HG03520 (cell line): ENCODE results near the gene PDE4D.

Experiments used
- ATAC-seq: cut with Tn5 transposase; IDR thresholded peaks from one replicate; pipeline ENCODE4 v1.9.1; 2021; ENCODE audit warnings: mild to moderate bottlenecking, moderate library complexity; ENCODE audit not compliant: unreplicated experiment

Gene PDE4D

DNA sequence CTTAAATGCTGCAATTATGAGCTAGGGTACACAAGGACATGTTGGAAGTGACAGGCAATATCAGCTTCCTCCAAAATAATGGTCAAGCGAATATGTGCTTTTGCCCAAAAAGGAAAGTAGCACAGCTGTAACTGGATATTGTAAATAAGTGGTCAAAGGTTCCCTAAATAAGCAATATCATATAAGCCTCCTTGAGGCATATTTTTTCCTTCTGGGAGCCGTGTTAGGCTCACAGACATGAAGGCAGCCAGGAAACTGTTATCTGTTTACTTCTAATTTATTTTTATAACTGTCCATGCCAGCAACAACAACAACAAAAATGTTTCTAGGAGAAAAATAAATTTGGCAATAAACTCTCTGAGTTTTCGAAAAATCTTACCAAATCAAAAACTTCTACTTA is 648.3 kb downstream of the PDE4D start:
- ATAC-seq = no peak

GRCh38 chr5:59241552-59241951 is 652.0 kb downstream of the PDE4D start:
- ATAC-seq = no peak

DNA sequence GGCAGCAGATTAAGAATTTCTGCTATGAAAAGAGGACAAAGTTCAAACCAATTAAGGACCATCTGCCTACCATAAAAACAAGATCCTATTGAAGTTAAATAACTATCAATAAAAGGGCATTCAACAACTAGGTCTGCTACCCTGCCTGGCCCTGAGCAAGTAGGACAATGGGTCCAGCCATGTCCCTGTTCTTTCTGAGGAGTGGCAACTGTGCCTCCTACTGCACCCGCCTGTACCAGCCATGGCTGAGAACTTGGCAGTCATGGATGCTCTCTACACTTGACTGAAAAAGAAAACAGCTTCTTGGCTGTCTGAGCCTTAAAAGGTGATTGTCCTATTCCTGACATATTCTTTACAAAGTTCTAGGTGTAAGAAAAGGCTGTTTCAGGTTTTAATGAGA is 652.4 kb downstream of the PDE4D start:
- ATAC-seq = no peak

GRCh38 chr5:59238126-59238902 is 655.2 kb downstream of the PDE4D start:
- peak; percentile 89 for ATAC-seq

GRCh38 chr5:59236986-59237385 is 656.5 kb downstream of the PDE4D start:
- no peak for ATAC-seq

DNA sequence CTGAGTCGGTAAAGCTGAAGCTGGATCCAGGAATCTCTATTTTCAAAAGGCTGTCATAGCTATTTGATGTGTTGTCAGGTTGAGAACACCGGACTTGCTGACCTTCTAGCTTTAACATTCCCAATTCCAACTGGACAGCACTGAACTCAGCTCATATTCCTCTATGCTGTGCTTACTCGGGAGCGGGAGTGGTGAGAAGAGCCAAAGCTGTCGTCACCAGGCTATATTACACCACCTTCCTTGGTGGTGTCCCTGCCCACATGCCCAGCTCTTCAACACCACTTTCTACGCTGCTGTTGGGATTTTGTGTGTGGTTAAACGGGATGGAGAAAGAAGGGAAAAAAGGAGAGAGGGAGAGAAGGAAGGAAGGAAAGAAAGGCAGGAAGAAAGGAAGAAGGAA is 657.1 kb downstream of the PDE4D start:
- ATAC-seq = no peak

DNA sequence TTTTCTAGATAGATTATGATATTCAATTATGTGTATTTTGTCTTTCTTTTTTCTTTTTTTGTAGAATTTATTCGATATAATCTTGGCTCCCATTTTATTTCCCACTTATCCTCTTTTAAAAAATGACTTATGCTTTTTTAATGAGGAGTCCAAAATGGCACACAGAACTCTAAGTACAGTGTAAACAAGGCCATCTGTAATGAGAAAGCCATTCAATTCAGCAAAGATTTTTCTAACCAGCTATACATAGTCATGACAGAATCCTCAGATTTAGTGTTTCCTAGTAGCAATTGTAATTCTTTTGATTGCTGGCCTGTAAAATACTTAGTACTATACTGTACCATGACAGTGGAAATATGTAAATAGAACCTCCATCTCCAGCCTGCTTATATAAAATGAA is 659.3 kb downstream of the PDE4D start:
- no peak for ATAC-seq

GRCh38 chr5:59231221-59231931 is 662.1 kb downstream of the PDE4D start:
- no peak for ATAC-seq

- ATAC-seq = no peak
Observed at GRCh38 chr5:59222687-59223511, 670.6 kb downstream of the PDE4D start.

GRCh38 chr5:59221769-59222168 is 671.8 kb downstream of the PDE4D start:
- ATAC-seq = no peak

DNA sequence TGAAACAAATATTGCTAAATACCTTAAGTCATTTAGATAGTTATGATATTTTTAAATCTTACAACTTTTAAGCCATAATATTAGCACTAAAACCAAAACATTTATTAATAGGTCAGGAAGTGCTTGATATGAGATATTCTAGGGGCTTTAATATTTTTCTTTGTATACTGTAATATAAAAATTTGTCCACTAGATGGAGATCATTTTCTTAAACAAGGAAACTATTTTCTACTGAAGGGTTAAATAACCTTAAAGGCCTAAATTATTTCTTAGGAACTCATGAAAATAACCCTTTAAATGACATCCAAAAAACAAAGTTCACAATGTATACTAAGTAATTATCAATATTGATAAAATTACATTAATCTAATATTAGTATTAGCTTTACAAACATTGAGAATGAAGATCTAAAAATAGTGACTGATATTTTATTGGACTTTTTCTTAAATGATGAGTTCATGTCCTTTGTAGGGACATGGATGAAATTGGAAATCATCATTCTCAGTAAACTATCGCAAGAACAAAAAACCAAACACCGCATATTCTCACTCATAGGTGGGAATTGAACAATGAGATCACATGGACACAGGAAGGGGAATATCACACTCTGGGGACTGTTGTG is 675.0 kb downstream of the PDE4D start:
- ATAC-seq = no peak

DNA sequence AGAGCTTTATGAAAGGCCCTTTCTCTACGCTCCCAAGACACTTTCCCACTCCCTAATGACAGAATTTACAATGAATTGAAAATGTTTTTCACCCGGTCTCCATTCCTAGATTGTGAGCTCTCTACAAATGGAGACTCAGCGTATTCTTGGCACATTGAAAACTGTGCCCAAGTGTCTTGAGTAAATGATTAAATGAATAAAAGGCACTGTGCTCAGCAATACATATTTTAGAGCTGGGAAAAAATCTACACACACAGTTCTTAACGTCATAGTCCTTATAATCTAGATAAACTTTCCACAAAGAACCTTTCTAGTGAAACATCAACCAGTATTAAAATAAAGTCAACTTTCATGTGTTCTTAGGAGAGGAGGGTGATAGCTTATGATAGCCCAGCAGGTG is 676.7 kb downstream of the PDE4D start:
- no peak for ATAC-seq

- no peak for ATAC-seq
Observed at GRCh38 chr5:59212596-59212995, 680.9 kb downstream of the PDE4D start.

DNA sequence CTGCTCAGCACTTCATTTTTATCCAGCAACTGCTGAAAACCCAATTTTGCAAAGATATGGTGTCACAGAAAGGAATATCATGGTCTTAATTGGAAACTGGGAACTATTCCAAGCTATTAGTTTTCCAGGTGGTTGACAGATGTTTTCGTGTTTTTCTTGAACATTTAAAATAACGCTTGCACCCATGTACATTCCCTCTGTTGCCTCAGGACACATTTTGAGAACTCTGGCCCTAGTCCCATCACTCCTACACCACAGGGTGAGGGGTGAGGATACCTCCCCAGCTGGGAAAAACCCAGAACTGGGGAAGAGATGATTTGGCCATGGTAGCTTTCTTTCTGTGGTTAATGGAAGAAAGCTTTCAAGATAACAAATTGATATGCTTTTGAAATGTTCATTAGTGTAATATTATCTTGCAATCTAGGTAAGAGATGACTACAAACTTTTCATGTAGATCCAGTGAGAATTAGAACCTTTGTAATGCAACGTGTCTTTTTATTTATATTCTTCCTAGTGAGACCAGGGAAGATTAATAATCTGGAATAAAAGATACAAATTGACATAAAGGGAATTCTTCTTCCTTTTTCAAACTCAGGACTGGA is 683.7 kb downstream of the PDE4D start:
- ATAC-seq = no peak

GRCh38 chr5:59208474-59208873 is 685.1 kb downstream of the PDE4D start:
- ATAC-seq = no peak

- no peak for ATAC-seq
Observed at GRCh38 chr5:59207401-59207800, 686.1 kb downstream of the PDE4D start.

DNA sequence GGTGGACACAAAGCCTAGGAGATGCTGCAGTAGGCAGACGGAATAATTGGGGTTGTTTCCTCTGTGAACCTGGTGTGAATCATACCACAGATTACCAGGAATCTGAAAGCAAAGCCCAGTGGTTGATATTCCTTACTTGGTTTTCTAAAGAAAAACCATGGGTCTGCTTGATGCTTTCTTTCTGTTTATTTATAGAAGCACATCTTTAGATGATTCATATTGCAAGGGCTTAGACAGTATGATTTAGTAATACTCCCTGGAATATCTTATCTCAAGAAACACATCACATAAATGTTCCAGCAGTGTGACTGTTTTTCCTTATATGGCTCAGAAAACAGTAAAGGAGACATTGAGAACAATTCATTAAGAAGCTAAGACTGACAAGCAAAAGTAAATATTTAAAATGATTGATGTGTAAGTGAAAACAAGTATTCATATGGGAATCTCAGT is 687.4 kb downstream of the PDE4D start:
- no peak for ATAC-seq

- ATAC-seq = no peak
Observed at GRCh38 chr5:59204114-59204897, 689.2 kb downstream of the PDE4D start.

DNA sequence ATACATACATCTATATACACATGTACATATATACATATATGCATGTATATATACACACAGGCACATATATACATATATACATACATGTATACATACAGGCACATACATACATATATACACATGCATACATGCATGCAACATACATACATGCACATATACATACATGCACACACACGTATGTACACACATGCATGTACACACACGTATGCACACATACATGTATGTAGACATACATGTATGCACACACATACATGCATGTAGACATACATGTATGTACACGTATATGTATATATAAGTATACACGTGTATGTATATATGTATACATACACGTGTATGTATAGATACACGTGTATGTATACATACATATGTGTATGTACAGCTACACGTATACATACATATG is 693.7 kb downstream of the PDE4D start:
- ATAC-seq = no peak

DNA sequence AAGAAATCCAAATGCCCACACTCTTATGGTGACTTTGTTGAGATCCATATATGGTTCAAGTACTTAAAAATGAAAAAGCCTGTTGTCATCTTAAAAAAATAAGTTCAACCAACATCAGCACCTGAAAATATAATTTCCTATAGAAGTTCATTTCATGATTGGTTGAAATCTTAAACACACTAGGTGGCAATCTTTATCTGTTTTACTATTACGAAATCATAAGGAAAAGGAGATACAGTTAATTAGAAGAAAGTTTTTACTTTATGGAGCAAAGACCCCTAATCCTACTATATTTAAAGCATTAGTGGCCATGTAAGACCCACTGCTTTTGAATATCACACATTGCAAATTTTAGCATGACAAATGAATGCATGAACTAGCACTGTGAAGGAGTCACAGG is 694.7 kb downstream of the PDE4D start:
- no peak for ATAC-seq
